Left forelimb (tissue), 1 donor: Measurements from ENCODE around the gene CYP2A6.
"Not testable (repeated sequence)": the region's sequence is repeated elsewhere in the genome, so short reads cannot be mapped to it uniquely, and the experiment has no call there.

Source experiments
- DNase-seq: peaks from one replicate; pipeline ENCODE4 v3.0.0-alpha.2; 2018; ENCODE audit warnings: low spot score

The CYP2A6 gene

DNA sequence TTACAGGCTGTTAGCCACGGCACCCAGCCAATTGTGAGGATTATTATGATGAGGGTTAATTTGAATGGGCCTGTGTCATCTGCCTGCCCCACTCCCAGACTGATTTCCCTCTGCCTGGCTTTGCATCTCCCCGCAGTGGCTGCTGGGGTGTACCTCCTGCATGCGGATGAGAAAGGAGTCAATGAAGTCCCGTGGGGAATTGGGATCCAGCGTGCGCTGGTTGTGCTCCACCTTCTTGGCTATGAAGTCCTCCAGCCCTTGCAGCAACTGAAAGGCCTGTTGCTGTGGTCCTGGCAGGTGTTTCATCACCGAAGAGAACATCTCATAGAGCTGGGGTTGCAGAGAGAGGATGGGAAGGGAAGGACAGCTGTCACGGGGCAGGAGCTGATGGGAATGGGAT, 3.5 kb downstream of the CYP2A6 start:
- not testable (repeated sequence) for DNase-seq

DNA sequence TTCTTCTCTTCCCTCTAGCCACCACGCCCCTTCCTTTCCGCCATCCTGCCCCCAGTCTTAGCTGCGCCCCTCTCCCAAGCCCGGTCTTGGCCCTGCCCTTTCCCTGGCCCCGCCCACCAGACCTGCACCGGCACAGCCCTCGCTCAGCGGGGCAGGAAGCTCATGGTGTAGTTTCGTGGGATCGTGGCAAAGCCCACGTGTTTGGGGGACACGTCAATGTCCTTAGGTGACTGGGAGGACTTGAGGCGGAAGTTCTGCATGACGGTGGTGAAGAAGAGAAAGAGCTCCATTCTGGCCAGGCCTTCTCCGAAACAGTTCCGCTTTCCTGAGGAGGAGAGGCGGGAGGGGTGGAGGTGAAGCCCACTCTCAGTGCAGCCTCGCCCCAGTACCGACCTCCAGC, 6.6 kb downstream of the CYP2A6 start:
- not testable (repeated sequence) for DNase-seq

GRCh38 chr19:40842997-40843652, 7.1 kb downstream of the CYP2A6 start:
- DNase-seq = not testable (repeated sequence)

DNA sequence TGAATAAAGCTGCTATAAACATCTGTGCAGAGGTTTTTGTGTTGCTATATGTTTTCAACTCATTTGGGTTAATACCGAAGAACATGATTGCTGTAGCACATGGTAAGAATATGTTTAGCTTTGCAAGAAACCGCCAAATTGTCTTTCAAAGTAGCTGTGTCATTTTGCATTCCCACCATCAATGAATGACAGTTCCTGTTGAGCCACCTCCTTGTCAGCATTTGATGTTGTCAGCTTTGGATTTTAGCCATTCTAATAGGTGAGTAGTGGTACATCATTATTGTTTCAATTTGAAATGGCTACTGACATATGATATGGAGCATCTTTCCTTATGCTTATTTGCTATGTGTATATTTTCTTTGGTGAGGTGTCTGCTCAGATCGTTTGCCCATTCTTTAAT, 8.2 kb downstream of the CYP2A6 start:
- not testable (repeated sequence) for DNase-seq

GRCh38 chr19:40838477-40838876, 11.8 kb downstream of the CYP2A6 start:
- not testable (repeated sequence) for DNase-seq

GRCh38 chr19:40836754-40837429, 13.4 kb downstream of the CYP2A6 start:
- no peak for DNase-seq

GRCh38 chr19:40833728-40834533, 16.3 kb downstream of the CYP2A6 start:
- DNase-seq = not testable (repeated sequence)

GRCh38 chr19:40832431-40832790, 17.8 kb downstream of the CYP2A6 start:
- not testable (repeated sequence) for DNase-seq

GRCh38 chr19:40831502-40832430, 18.5 kb downstream of the CYP2A6 start:
- DNase-seq = peak; percentile 41

- DNase-seq = not testable (repeated sequence)
Measured at GRCh38 chr19:40830741-40831140, 19.5 kb downstream of the CYP2A6 start.

DNA sequence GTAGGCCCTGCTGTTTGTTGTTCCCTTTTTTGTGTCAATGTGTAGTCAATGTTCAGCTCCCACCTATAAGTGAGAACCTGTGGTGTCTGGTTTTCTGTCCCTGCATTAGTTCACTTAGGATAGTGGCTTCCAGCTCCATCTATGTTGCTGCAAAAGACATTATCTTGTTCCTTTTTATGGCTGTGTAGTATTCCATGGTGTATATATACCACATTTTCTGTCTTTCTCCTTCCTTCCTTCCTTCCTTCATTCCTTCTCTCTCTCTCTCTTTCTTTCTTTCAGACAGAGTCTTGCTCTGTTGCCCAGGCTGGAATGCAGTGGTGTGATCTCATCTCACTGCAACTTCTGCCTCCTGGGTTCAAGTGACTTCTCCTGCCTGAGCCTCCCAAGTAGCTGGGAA, 21.0 kb downstream of the CYP2A6 start:
- no peak for DNase-seq

DNA sequence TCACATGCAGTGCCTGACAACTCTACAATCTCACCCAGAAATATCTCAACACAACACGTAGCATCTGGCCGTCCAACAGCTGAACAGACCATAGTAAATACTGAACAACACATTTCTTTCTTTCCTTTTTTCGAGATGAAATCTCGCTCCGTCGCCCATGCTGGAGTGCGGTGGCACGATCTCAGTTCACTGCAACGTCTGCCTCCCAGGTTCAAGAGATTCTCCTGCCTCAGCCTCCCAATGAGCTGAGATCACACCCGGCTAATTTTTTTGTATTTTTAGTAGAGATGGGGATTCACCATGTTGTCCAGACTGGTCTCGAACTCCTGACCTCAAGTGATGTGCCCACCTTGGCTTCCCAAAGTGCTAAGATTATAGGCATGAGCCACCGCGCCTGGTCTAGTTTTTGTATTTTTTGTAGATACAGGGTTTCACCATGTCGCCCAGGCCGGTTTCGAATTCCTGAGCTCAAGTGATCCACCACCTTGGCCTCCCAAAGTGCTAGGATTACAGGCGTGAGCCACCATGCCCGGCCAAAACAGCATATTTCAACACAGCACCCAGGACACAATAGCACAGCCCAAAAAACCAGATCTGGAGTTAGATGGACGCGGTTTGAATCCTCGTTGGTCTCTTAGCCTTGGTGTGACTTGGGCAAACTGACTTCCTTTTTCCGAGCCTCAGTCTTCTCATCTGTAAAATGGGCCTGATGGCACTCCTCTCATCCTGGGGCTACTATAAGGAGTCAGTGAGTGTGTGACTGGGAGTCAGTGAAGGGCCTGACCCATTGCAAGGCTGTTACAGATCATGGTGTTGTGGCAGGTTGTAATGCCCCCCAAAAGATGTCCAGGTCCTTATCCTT, 22.6 kb downstream of the CYP2A6 start:
- peak; percentile 30 for DNase-seq

DNA sequence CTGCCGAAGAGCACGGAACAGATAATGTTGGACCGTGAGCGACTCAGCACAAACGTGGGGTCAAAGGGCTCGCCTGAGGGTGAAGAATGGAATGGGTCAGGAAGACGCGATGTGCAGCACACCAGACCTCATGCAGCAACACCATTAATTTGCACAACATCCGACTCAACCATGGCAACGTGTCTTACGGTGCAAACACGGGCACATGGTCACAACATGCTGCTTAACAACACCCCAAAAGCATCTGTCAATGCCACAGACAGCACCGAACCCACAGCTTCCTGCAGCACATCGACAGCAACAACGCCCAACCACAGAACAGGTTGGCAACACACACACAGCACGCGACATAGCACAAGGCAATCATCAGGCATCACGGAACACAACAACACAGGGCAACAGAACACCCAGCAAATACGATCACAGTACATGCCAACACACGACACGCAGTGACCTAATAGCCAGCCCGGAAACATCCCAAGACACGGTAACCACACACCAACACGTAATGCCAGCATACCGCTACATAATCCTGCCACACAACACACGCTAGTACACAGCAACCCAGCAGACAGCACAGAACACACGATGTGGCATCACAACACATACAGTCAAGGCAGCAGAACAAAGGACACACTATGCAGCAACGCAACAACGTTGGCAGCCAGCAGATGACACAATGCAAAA, 23.4 kb downstream of the CYP2A6 start:
- DNase-seq = peak; percentile 31

GRCh38 chr19:40826312-40826698, 23.9 kb downstream of the CYP2A6 start:
- DNase-seq = not testable (repeated sequence)

DNA sequence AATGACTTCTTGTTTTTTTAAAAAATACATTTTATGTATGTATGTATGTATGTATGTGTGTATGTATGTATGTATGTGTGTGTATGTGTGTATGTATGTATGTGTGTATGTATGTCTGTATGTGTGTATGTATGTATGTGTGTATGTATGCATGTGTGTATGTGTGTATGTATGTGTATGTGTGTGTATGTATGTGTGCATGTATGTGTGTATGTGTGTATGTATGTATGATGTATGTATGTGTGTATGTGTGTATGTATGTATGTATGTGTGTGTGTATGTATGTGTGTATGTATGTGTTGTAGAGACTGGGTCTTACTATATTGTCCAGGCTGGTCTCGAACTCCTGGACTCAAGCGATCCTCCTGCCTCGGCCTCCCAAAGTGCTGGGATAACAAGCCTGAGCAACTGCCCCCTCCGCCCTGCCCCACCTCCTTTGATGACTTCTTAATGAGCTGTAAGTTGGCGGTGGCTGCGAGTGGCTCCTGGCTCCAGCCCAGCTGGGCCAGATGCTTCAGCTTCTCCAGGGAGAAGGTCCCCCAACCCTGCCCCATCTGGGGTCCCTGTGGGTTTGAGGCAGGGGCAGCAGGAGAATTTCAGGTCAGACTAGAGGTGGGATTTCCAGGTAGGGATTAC, 24.7 kb downstream of the CYP2A6 start:
- not testable (repeated sequence) for DNase-seq

DNA sequence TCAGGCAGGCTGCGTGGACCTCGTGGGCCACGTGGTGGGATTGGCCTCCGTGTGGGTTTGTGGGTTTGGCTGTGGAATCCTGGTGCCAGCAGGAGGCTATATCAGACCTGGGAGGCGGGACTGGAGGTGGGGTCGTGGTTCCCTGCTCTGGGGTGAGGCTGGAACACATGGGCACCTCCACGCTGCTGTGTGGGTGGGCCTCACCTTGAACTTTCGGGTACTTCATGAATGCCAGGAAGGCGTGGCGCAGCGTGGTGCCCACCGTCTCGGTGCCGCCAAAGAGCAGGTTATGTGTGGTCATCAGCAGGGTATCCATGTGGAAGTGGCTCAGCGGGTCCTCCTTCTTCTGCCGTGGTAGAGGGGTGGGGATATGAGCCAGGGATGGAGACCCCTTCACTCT, 25.3 kb downstream of the CYP2A6 start:
- DNase-seq = peak; percentile 55

- peak; percentile 38 for DNase-seq
Measured at GRCh38 chr19:40822704-40823553, 27.3 kb downstream of the CYP2A6 start.

GRCh38 chr19:40822161-40822560, 28.1 kb downstream of the CYP2A6 start:
- DNase-seq = peak; percentile 37
